Measurements from ENCODE around the gene FAR2.
"Not testable (repeated sequence)": the region's sequence is repeated elsewhere in the genome, so short reads cannot be mapped to it uniquely, and the experiment has no call there.

The FAR2 gene

GRCh38 chr12:29234965-29235626, 86.0 kb downstream of the FAR2 start:
- DNase-seq (ENCODE audit: low spot score), result no peak

- DNase-seq (ENCODE audit: low spot score), result no peak
Measured at GRCh38 chr12:29238822-29239291, 89.8 kb downstream of the FAR2 start.

DNA sequence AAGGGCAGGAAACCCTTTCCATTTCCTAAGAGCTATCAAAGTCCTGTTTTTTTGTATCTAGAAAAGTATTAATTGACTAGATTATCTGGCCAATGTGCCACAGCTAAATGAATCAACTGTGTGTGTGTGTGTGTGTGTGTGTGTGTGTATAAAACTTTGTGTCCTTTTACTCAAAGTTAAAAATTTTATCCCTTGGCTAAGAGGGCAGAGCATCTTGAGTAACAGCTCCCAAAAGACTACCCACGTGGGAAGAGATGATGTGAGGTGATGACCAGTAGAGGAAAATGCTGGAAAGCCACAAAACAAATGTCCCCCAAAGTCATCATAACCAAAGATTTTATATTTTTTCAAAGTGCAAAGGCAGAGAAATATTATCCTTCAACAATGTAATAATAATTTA, 90.3 kb downstream of the FAR2 start:
- DNase-seq (ENCODE audit: low spot score), result no peak

DNA sequence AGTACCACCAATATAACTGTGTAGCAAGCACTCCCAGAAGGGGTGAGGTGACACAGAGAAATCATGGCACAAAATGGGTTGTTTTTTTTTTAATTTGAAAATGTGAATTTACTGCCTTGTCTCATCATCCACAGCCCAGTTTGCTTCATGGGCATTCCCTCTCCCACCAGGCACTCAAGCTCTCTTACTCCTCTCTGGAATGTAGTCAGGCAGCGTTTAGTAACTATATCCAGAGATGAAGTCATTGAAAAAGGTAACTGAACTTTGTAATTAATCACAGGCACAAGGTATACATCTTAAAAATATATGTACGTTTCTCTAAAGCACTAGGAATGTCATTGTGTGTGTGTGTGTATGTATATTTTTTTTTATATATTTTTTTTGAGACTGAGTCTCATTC, 91.4 kb downstream of the FAR2 start:
- DNase-seq (ENCODE audit: low spot score), result no peak

- DNase-seq (ENCODE audit: low spot score), result no peak
Measured at GRCh38 chr12:29241821-29242591, 92.9 kb downstream of the FAR2 start.

- DNase-seq (ENCODE audit: low spot score), result no peak
Measured at GRCh38 chr12:29242921-29243431, 93.9 kb downstream of the FAR2 start.

DNA sequence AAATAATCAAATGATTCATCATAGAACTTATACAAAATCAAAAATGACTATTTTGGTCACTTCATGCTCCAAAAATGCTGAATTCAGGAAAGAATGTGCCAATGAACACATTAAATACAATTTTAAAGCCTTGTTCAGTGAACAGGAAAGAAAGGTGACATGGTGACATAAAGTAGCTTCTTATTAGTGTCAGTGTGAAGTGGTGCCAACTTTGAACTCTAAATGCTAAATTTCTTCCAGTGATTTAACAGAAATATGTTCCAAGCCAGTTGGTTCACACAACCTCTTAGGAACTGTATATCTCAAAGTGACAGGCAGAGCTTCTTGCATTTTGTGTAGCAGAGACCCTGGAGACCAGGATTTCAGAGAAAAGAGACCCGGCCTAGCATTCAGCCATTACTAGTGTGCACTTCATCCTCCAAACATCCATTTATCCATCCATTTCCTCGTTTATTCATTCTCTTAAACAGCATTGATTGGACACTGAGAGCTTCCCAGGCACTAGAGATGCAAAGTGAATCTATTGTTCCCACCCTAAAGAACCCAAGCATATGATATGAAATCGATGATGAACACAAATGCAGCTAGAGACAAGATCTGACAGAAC, 95.2 kb downstream of the FAR2 start:
- no peak for DNase-seq (ENCODE audit: low spot score)

GRCh38 chr12:29245246-29245645, 96.2 kb downstream of the FAR2 start:
- no peak for DNase-seq (ENCODE audit: low spot score)

DNA sequence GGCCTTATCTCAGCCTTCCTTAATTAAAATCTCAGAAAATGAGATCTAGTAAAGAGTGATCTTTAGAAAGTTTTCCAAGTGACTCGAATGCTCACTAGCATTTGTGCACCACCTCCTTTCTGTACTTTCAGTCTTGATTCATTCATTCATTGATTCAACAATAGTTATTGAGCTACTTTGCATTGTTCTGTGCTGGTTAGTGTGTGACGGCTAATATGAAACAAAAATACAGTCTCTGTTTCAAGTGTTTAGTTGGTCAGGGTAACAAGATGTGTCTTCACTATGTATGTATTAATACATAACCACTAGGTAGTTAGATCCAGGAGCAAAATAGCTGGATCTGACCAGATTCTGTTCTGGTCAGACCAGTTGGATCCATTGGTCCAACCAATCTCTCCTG, 100.9 kb downstream of the FAR2 start:
- no peak for DNase-seq (ENCODE audit: low spot score)

- DNase-seq (ENCODE audit: low spot score), result no peak
Measured at GRCh38 chr12:29253906-29254625, 105.0 kb downstream of the FAR2 start.

DNA sequence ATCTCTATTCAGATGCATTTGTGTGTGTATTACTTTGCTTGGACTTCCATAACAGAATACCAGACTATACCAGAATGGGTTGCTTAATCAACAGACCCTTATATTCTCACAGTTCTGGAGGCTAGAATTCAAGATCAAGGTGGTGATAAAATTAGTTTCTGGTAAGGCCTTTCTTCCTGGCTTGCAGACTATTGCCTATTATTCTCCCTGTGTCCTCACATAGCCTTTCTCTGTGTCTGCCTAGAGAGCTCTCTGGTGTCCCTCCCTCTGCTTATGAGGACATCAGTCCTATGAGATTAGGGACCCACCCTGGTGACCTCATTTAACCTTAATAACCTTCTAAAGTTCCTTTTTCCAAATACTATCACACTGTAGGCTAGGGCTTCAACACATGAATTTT, 106.0 kb downstream of the FAR2 start:
- DNase-seq (ENCODE audit: low spot score), result no peak

GRCh38 chr12:29256598-29256997, 107.5 kb downstream of the FAR2 start:
- no peak for DNase-seq (ENCODE audit: low spot score)

DNA sequence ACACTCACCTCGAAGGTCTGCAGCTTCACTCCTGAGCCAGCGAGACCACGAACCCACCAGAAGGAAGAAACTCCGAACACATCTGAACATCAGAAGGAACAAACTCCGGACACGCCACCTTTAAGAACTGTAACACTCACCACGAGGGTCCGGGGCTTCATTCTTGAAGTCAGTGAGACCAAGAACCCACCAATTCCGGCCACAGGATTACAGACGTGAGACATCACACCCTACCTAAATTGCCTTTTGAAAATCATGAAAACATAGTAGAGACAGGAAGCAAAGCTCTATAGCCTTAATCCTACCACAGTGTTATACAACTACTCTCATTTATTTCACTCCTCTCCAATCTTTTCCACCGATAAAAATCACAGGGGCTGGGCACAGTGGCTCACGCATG, 108.6 kb downstream of the FAR2 start:
- DNase-seq (ENCODE audit: low spot score), result not testable (repeated sequence)

DNA sequence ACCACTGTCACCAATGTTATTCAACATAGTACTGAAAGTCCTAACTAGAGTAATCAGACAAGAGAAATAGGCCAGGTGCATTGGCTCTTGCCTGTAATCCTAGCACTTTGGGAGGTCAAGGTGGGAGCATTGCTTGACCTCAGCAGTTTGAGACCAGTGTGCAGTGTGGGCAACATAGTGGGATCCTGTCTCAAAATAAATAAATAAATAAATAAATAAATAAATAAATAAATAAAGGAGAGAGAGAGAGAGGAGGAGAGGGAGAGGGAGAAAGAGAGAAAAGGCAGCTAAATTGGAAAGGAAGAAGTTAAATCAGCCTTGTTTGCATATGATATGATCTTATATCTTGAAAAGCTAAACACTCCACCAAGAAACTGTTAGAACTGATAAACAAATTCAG, 115.3 kb downstream of the FAR2 start:
- DNase-seq (ENCODE audit: low spot score), result no peak

GRCh38 chr12:29269706-29270408, 120.8 kb downstream of the FAR2 start:
- no peak for DNase-seq (ENCODE audit: low spot score)

- no peak for DNase-seq (ENCODE audit: low spot score)
Measured at GRCh38 chr12:29270446-29270845, 121.4 kb downstream of the FAR2 start.

DNA sequence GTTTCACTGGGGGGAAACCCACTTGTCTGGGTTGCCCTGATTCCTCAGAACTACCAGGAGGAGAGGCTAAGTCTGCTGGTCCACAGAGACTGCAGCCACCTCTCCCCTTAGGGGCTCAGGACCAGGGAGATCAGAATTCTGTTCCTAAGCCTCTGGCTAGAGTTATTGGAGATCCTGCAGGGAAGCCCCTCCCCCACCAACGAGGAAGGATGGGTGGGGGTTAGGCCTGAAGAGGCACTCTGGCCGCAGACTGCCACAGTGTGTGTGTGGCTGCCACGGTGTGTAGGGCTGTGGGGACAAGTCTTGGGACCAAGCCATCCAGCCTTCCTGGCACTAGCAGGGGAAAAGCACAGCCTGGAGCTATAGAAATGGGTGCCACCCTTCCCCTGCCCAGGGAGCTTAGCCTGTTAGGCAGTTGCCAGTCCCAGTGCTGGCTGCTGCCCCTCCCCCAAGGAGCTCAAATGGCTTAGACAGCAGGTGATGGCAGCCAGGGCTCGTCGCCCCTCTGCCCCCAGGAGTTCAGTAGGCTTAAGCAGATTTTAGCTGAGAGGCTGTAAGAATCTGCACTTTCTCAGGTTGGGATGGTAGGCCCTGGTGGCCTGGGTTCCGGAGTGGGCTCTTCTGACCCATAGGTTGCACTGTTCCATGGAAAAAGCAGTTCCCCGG, 124.2 kb downstream of the FAR2 start:
- no peak for DNase-seq (ENCODE audit: low spot score)

DNA sequence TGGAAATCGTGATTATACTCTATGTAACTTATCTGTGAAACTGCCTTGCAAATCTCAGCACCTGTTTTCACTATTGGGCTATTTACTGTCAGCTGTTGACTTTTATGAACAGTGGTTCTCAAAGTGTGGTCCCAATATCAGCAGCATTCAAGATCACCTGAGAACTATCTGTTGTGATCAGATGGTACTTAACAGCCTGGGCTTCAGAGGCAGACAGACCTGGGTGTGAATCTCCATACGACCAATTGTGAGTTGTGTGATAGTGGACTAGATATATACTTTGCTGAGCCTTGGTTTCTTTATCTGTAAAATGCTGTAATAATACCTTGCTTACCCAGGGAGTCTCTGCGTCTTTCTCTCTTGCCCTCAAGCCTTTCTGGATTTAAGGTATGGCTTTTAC, 126.8 kb downstream of the FAR2 start:
- DNase-seq (ENCODE audit: low spot score), result no peak

DNA sequence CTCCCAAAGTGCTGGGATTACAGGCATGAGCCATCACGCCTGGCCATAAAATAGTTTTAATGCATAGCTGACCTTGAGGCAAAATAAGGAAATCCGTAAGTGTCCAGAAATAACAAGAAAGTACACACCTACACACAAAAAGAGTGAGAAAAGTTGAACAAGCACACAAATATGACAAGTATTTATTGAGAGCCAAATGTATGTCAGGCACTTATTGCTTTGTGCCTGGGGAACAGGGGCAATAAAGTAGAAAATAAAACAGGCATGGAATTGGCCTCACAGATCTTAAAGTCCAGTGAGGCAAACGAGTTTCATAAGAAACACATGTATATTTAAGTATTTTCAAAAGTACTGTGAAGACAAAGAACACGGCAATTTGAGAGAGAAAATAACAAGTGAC, 128.2 kb downstream of the FAR2 start:
- no peak for DNase-seq (ENCODE audit: low spot score)

- no peak for DNase-seq (ENCODE audit: low spot score)
Measured at GRCh38 chr12:29278673-29279420, 129.8 kb downstream of the FAR2 start.

Data from germinal center (tissue), 1 donor.